DMS153 treated with DMSO at 0.1 percent for 48 hours (cell line): ENCODE data around the gene GRM4.

ENCODE experiments used
- DNase-seq: peaks from one replicate; lab custom pipeline; 2025; ENCODE audit not compliant: unreplicated experiment; lab: John Stamatoyannopoulos, UW

The GRM4 gene

GRCh38 chr6:34086558-34086957 lies 59.3 kb downstream of the GRM4 start:
- DNase-seq = no peak

- no peak for DNase-seq
Measured at GRCh38 chr6:34085453-34086170, 60.3 kb downstream of the GRM4 start.

- DNase-seq = peak; percentile 11
Measured at GRCh38 chr6:34084591-34085290, 61.1 kb downstream of the GRM4 start.

- DNase-seq = no peak
Measured at GRCh38 chr6:34082864-34083626, 62.8 kb downstream of the GRM4 start.

GRCh38 chr6:34082348-34082747 lies 63.5 kb downstream of the GRM4 start:
- DNase-seq = no peak

- DNase-seq = no peak
Measured at GRCh38 chr6:34080357-34080756, 65.5 kb downstream of the GRM4 start.

- no peak for DNase-seq
Measured at GRCh38 chr6:34079899-34080298, 66.0 kb downstream of the GRM4 start.

GRCh38 chr6:34075906-34076305 lies 70.0 kb downstream of the GRM4 start:
- no peak for DNase-seq

GRCh38 chr6:34074064-34074742 lies 71.7 kb downstream of the GRM4 start:
- no peak for DNase-seq

GRCh38 chr6:34073540-34073939 lies 72.3 kb downstream of the GRM4 start:
- DNase-seq = no peak

- no peak for DNase-seq
Measured at GRCh38 chr6:34072727-34073126, 73.2 kb downstream of the GRM4 start.

- no peak for DNase-seq
Measured at GRCh38 chr6:34071884-34072379, 74.0 kb downstream of the GRM4 start.

- no peak for DNase-seq
Measured at GRCh38 chr6:34071136-34071883, 74.6 kb downstream of the GRM4 start.

- DNase-seq = no peak
Measured at GRCh38 chr6:34070315-34071135, 75.4 kb downstream of the GRM4 start.

GRCh38 chr6:34068462-34069044 lies 77.3 kb downstream of the GRM4 start:
- DNase-seq = no peak

GRCh38 chr6:34067814-34068213 lies 78.1 kb downstream of the GRM4 start:
- DNase-seq = no peak

GRCh38 chr6:34066772-34067770 lies 78.8 kb downstream of the GRM4 start:
- DNase-seq = no peak

- DNase-seq = no peak
Measured at GRCh38 chr6:34066218-34066571, 79.7 kb downstream of the GRM4 start.
